GM12874 (cell line): Measurements from ENCODE around the gene P3R3URF.

ENCODE experiments used
- TF ChIP-seq, protein P1 (sequence below): IDR thresholded peaks from 2 replicates; pipeline ENCODE4 v1.5.1; 2011; ENCODE audit warnings: low read depth, mild to moderate bottlenecking, control low read depth, low read length, moderate library complexity; ENCODE audit not compliant: insufficient read depth

Gene P3R3URF

DNA sequence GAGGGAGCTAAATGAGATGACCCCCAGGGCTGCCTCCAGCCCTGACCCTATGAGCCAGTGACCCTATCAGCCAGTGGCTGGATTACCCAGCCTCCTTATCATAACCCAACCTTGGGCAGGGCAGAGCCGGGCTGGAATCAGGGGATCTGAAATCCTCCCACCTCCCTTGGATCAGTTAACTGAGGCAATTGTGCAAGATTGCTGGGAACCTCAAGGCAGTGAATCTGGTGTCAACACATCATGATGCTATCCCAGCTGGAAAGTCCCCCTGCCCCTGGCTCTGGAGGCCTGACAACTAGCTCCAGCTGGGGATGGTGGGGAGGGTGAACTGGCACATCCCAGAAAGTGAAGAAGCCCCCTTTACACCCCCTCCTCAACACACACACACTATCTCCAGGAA is 7.8 kb downstream of the P3R3URF start:
- TF ChIP-seq, protein P1, sequence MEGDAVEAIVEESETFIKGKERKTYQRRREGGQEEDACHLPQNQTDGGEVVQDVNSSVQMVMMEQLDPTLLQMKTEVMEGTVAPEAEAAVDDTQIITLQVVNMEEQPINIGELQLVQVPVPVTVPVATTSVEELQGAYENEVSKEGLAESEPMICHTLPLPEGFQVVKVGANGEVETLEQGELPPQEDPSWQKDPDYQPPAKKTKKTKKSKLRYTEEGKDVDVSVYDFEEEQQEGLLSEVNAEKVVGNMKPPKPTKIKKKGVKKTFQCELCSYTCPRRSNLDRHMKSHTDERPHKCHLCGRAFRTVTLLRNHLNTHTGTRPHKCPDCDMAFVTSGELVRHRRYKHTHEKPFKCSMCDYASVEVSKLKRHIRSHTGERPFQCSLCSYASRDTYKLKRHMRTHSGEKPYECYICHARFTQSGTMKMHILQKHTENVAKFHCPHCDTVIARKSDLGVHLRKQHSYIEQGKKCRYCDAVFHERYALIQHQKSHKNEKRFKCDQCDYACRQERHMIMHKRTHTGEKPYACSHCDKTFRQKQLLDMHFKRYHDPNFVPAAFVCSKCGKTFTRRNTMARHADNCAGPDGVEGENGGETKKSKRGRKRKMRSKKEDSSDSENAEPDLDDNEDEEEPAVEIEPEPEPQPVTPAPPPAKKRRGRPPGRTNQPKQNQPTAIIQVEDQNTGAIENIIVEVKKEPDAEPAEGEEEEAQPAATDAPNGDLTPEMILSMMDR, result no peak

DNA sequence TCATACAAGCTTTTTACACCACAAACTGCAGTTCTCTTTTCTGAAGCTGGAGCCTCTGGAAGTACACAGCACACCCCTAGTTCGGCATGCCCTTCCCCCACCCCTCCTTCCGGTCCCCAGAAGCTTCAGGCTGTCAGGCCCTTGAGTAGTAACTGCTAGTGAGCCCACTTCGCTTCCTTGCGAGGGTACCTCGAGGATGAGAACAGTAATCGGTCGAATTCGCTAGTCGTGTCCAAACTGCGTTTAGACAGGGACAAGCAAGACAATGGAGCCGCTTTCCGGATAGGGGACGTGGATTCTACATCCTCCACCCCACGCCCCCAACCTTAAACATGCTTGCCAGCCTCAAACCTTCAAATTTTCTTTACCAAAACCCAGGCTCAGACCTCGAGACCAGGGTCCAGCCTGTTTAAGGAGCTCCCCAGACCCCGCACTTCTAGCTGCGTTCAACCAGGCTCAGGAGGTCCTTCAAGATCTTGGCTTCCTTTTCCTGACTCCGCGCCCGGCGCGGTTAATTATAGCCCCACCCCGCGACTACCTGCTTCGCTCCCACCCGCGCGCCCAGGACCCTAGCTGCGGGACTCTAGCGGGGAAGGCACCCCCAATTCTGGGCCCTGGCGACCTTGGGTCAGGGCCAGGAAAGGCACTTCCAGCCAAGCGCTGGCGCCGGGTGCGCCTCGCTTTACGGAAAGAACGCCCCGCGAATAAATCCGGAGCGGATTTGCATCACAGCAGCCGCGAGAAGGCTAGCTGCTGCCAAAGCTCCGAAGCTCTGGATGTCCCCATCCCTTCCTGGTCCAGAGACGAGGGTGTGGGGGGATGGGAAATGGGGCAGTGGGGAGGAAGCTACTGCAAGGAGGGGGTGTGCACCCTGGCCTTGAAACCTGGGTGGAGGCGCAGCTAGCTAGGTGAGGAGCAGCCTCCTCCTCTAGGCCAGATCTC is 9.5 kb downstream of the P3R3URF start:
- TF ChIP-seq, protein P1, result no peak

DNA sequence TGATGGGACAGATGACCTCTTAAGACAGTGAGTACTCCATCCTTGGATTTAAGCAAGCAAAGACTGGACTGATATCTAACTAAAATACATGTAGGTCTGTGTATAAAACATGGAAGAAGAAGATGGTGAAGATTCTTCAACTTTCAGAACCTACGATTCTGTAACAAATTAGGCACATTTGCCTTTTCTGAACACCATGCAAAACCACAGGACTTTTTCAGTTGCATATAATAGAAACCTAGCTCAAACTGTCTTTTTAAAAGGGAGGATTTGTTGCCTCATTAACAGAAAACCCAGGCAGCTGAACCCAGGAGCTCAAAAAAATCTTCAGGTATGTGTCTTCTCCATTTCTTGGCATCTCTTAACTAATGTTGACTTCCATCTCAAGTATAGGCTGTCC is 16.1 kb downstream of the P3R3URF start:
- TF ChIP-seq, protein P1, result no peak

DNA sequence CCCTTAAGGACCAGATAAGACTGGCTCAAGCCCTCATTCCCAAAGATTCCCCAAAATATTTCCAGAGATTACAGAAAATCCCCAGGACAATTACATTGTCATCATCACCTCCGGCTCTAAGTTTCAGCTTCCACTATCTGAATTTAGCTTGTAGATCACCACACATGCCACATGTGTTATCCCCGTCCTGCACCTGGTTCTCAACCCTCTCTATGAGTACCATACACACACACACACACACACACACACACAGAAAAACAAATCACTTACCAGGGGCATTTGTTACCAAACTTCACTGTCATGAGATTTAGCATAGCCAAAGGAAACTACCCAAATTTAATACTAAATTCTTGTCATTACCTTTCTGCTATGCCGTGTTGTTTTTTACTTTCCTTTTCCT is 16.8 kb downstream of the P3R3URF start:
- TF ChIP-seq, protein P1, result no peak

DNA sequence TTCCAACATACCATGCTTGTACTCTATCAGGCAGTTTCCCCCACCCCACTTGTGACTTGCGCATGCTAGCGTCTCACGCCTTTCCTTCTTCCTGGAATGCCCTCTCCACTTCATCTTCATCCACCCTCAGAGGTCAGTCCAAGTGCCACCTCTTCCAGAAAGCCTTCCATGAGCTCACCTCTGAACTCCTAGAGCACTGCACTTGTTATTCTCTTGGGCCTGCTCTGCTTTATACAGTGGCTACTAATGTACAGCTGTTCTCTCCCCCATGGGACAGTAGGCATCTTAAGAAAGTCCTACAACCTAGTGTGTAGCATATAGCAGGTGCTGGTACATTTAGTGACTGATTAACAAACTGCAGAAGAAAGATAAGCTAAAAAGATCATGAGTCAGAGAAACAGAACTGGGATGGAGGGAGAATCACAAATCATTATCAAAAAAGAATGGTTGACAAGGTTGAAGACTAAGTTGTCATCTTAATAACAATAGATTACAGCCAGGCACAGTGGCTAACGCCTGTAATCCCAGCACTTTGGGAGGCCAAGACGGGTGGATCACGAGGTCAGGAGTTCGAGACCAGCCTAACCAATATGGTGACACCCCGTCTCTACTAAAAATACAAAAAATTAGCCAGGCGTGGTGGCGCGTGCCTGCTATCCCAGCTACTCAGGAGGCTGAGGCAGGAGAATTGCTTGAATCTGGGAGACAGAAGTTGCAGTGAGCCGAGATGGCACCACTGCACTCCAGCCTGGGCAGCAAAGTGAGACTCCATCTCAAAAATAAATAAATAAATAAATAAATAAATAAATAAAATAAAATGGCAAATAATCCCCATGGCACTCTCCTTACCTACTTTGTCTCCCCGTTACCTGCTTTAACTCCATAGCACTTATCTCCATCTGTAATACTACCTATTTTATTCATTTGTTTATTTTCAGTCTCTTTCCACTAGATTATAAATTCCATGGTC is 17.7 kb downstream of the P3R3URF start:
- TF ChIP-seq, protein P1, result no peak

DNA sequence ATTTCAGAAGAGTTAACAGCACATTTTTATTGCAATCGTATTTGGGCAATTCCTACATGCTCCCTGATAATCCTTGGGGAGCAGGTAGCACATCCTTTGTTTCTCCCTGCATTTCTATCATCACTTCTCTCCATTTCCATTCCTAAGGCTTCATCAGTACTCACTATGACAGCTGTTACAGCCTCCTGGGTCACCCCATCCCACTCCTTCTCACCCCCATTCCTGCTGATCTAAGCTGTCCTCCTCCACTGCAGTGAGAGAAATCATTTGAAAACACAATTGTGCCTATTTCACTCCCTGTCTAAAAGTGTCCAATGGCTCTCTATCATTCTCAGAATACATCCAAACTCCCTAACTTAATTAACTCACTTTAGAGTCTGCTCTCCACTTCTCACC is 18.4 kb downstream of the P3R3URF start:
- TF ChIP-seq, protein P1, result no peak

DNA sequence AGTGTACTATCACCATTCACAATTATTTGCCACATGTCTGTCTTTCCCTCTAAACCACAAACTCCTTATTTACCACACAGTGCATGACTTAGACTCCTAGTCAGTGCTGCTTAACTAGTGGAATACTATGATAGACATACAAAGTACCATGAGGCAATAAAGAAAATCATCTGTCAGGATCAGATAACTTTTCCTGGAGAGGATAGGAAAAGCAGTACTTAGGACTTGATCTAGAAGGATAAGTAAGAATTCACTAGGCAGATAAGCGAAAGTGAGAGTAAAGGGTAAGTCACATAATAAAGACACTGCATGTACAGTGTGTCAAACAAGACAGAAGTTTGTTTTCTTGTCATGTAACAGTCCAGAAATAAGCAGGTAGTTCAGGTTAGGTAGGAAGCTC is 22.6 kb downstream of the P3R3URF start:
- TF ChIP-seq, protein P1, result no peak
